ENCODE data around the gene NT5C3B.
"Not testable (repeated sequence)": the region's sequence is repeated elsewhere in the genome, so short reads cannot be mapped to it uniquely, and the experiment has no call there.

NT5C3B gene

DNA sequence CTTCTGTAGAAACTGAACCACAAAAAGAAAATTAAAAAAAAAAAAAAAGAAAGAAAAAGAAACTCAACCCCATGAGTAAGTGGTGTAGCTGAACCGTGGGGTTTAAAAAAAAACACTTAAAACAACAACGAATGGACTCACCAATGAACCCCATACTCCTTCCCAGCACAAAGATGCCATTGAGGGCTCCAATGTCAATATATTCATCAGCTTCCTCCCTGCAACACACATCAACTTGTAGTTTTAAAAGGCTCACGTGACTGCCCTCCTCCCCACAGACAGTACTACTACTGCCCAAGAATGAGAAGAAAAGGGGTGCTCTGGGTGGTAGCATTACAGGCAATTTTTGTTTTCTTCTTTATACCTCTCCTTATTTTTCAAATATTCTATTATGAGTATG is 32.5 kb upstream of the NT5C3B start:
- peaks cover 38% of the 10 kb centered on the region for H3K36me3 ChIP-seq (ENCODE audit: control insufficient read depth, insufficient read depth, low read length)
- H3K4me3 ChIP-seq (ENCODE audit: low read length), result no peak overlapping the region
- WGBS (ENCODE audit: insufficient coverage, insufficient read length), result no CpG with 5 or more reads among the region's 3 CpGs
- H3K9me3 ChIP-seq (ENCODE audit: control insufficient read depth, insufficient read depth, low read length), result no peaks in the 10 kb centered on the region
- H3K27ac ChIP-seq (ENCODE audit: low read length), result no peak overlapping the region
- H3K27me3 ChIP-seq (ENCODE audit: control insufficient read depth, insufficient read depth, low read length), result no peaks in the 10 kb centered on the region
- no peaks in the 10 kb centered on the region for H3K4me1 ChIP-seq (ENCODE audit: control insufficient read depth, insufficient read depth, low read length)
- DNase-seq (ENCODE audit: low read depth, low spot score), result no peak

DNA sequence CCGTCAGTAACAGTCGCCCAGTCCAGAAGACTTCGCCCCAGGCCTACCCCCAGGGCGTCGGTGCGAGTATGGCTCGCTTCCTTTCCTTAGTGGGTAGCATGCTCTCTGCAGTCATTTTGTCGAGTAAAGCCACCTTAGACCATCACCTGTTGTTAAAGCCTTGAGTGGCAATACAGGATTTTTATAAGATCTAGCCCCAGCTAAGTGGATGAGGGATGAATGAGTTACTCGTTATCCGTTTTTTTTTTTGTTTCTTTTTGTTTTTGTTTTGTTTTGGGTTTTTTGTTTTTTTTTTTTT is 29.5 kb upstream of the NT5C3B start:
- Histone ChIP-seq H3K27ac (ENCODE audit: low read length) (no peak overlapping the region), H3K9me3 (ENCODE audit: control insufficient read depth, insufficient read depth, low read length) (no peaks in the 10 kb centered on the region), H3K4me1 (ENCODE audit: control insufficient read depth, insufficient read depth, low read length) (peaks cover 3% of the 10 kb centered on the region; the same call in 1 of the 2 replicates), H3K4me3 (ENCODE audit: low read length) (peak overlapping the region; percentile 25; the same call in 1 of the 2 replicates), H3K36me3 (ENCODE audit: control insufficient read depth, insufficient read depth, low read length) (peaks cover 18% of the 10 kb centered on the region), H3K27me3 (ENCODE audit: control insufficient read depth, insufficient read depth, low read length) (no peaks in the 10 kb centered on the region)
- no CpG with 5 or more reads among the region's 10 CpGs for WGBS (ENCODE audit: insufficient coverage, insufficient read length)
- no peak for DNase-seq (ENCODE audit: low read depth, low spot score)

DNA sequence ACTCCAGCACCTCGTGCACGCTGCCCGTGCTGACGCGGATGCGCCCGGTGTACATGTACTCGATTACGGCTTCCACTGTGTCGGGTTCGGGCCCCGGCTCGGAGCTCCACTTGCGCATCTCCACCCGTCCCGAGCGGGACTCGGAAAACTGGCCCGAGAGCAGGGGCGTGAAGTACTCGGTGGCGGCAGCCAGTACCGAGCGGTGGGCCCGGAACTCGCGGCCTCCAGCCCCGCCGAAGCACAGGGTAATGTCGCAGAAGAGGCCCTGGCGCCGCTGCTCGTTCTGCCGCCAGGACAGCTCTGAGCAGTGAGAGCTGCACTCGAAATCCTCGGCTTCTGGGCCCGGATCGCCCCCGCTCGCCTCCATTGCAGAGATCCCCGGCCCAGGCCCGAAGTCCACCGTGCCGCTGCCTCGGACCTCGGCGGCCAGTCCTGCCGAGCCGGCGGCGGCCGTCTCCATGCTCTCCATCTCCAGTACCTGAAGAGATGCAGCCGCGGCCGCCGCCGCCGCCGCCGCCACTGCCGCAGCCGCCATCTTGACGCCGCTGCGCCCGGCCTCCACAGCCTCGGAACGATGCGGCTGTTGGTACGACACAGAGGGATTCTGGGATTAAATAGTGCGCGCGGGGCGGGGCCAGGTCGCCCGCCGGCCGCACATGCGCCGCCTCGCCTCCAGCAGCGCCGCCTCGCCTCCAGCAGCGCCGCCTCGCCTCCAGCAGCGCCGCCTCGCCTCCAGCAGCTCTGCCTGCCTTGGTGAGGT is 29.0 kb upstream of the NT5C3B start, which contains the start of gene KLHL11:
KLHL11 (minus strand) TSS at position 588 of the 760 bp plus-strand sequence; CDS start at position 535, 53 bp downstream.
- Histone ChIP-seq H3K4me1 (ENCODE audit: control insufficient read depth, insufficient read depth, low read length) (peaks cover 3% of the 10 kb centered on the region; the same call in 1 of the 2 replicates), H3K27me3 (ENCODE audit: control insufficient read depth, insufficient read depth, low read length) (no peaks in the 10 kb centered on the region), H3K27ac (ENCODE audit: low read length) (no peak within 1 kb of the TSS), H3K36me3 (ENCODE audit: control insufficient read depth, insufficient read depth, low read length) (peaks cover 13% of the 10 kb centered on the region), H3K4me3 (ENCODE audit: low read length) (peak within 1 kb of the TSS; percentile 55), H3K9me3 (ENCODE audit: control insufficient read depth, insufficient read depth, low read length) (no peaks in the 10 kb centered on the region)
- DNase-seq (ENCODE audit: low read depth, low spot score), result peak; percentile 61
- WGBS (ENCODE audit: insufficient coverage, insufficient read length), result no CpG with 5 or more reads among the region's 90 CpGs

DNA sequence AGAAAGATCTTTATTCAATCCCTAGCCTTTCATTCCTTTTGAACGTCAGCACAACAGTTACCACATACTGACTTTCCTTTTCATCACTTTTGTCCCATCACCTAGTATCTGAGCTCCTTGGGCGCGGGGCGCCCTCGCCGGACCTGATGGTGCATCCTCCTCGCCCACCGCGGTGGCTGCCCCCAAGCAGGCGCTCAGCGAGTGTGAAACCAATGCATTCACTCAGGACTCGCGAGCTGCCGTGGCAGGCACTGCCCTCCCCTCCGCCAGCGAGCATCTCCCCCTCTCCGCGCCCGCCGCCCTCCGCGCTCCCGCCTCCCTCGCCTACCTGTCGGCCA is 28.4 kb upstream of the NT5C3B start:
- H3K4me3 ChIP-seq (ENCODE audit: low read length), result peak overlapping the region; percentile 55
- H3K4me1 ChIP-seq (ENCODE audit: control insufficient read depth, insufficient read depth, low read length), result peaks cover 3% of the 10 kb centered on the region; the same call in 1 of the 2 replicates
- H3K36me3 ChIP-seq (ENCODE audit: control insufficient read depth, insufficient read depth, low read length), result peaks cover 8% of the 10 kb centered on the region
- H3K9me3 ChIP-seq (ENCODE audit: control insufficient read depth, insufficient read depth, low read length), result no peaks in the 10 kb centered on the region
- whole genome bisulfite sequencing (ENCODE audit: insufficient coverage, insufficient read length), result no CpG with 5 or more reads among the region's 25 CpGs
- H3K27ac ChIP-seq (ENCODE audit: low read length), result no peak overlapping the region
- H3K27me3 ChIP-seq (ENCODE audit: control insufficient read depth, insufficient read depth, low read length), result no peaks in the 10 kb centered on the region
- no peak for DNase-seq (ENCODE audit: low read depth, low spot score)

DNA sequence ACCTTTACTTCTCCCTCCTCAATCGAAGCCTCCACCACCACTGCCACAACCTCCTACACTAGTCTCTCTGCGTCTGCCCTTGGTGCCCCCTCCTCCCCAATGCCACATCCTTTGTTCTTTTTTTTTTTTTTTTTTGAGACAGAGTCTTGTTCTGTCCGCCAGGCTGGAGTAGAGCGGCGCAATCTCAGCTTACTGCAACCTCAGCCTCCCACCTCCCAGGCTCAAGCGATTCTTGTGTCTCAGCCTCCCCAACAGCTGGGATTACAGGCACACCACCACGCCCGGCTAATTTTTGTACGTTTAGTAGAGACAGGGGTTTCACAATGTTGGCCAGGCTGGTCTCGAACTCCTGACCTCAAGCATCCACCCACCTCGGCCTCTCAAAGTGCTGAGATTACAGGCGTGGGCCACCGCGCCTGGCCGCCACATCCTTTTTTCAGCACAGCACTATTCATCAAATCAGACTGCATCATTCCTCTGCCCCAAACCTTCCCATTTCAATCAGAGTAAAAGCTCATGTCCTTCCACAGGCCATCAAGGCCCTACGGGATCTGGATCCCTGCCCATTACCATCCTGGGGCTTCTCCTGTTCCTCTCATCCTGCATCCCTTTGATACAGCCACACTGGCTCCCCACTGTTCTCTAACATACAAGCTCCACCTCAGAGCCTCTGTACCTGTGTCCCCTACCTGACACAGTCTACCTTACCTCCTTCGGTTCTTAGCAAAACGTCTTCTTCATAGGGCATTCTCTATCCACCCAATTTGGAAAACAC is 27.2 kb upstream of the NT5C3B start:
- Histone ChIP-seq H3K9me3 (ENCODE audit: control insufficient read depth, insufficient read depth, low read length) (no peaks in the 10 kb centered on the region), H3K4me1 (ENCODE audit: control insufficient read depth, insufficient read depth, low read length) (peaks cover 3% of the 10 kb centered on the region; the same call in 1 of the 2 replicates), H3K4me3 (ENCODE audit: low read length) (no peak overlapping the region), H3K36me3 (ENCODE audit: control insufficient read depth, insufficient read depth, low read length) (peaks cover 3% of the 10 kb centered on the region; the same call in 1 of the 2 replicates), H3K27me3 (ENCODE audit: control insufficient read depth, insufficient read depth, low read length) (no peaks in the 10 kb centered on the region), H3K27ac (ENCODE audit: low read length) (no peak overlapping the region)
- WGBS (ENCODE audit: insufficient coverage, insufficient read length), result no CpG with 5 or more reads among the region's 18 CpGs
- no peak for DNase-seq (ENCODE audit: low read depth, low spot score)

DNA sequence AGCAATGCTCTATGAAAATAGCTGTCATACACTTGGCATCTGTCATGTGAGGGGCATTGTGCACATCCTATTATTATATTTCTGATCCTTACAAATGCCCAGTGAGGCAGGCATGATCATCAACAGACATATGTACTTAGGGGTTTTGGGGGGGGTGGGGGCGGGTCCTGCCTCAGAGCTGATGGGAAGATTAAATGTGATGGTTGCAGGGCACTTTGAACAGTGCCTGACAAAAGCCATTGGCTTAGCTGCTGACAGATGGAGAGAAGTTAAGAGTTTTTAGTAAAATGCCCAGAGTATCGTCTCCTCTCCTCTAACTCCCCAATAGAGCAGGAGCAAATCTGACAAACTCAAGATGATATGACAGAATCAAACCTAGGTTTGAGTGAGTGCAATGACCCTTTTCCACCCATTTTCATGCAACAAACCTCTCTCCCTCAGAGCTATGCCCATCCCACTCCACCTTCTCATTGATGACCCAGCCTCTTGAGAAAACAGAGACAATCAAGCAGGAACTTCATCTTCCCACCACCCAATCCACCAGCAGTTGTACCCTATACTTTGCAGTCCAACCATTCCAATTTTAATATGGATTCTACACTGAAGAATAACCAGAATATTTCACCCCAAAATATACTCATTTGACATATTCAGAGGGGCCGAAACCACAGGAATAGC is 24.4 kb upstream of the NT5C3B start:
- Histone ChIP-seq H3K9me3 (ENCODE audit: control insufficient read depth, insufficient read depth, low read length) (no peaks in the 10 kb centered on the region), H3K27ac (ENCODE audit: low read length) (no peak overlapping the region), H3K36me3 (ENCODE audit: control insufficient read depth, insufficient read depth, low read length) (no peaks in the 10 kb centered on the region), H3K4me1 (ENCODE audit: control insufficient read depth, insufficient read depth, low read length) (peaks cover 3% of the 10 kb centered on the region; the same call in 1 of the 2 replicates), H3K4me3 (ENCODE audit: low read length) (no peak overlapping the region), H3K27me3 (ENCODE audit: control insufficient read depth, insufficient read depth, low read length) (no peaks in the 10 kb centered on the region)
- DNase-seq (ENCODE audit: low read depth, low spot score), result no peak
- no CpG with 5 or more reads among the region's 3 CpGs for WGBS (ENCODE audit: insufficient coverage, insufficient read length)

DNA sequence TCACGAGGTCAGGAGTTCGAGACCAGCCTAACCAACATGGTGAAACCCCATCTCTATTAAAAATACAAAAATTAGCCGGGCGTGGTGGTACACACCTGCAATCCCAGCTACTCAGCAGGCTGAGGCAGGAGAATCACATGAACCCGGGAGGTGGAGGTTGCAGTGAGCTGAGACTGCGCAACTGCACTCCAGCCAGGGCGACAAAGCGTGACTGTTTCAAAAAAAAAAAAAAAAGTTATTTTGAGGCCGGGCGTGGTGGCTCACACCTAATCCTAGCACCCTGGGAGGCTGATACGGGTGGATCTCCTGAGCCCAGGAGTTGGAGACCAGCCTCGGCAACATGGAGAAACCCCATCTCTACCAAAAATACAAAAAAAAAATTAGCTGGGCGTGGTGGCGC is 15.3 kb upstream of the NT5C3B start:
- DNase-seq (ENCODE audit: low read depth, low spot score); H3K27ac ChIP-seq (ENCODE audit: low read length); H3K27me3 ChIP-seq (ENCODE audit: control insufficient read depth, insufficient read depth, low read length); H3K4me3 ChIP-seq (ENCODE audit: low read length); H3K9me3 ChIP-seq (ENCODE audit: control insufficient read depth, insufficient read depth, low read length); H3K4me1 ChIP-seq (ENCODE audit: control insufficient read depth, insufficient read depth, low read length); H3K36me3 ChIP-seq (ENCODE audit: control insufficient read depth, insufficient read depth, low read length): not testable (repeated sequence)
- WGBS (ENCODE audit: insufficient coverage, insufficient read length), result no CpG with 5 or more reads among the region's 14 CpGs

DNA sequence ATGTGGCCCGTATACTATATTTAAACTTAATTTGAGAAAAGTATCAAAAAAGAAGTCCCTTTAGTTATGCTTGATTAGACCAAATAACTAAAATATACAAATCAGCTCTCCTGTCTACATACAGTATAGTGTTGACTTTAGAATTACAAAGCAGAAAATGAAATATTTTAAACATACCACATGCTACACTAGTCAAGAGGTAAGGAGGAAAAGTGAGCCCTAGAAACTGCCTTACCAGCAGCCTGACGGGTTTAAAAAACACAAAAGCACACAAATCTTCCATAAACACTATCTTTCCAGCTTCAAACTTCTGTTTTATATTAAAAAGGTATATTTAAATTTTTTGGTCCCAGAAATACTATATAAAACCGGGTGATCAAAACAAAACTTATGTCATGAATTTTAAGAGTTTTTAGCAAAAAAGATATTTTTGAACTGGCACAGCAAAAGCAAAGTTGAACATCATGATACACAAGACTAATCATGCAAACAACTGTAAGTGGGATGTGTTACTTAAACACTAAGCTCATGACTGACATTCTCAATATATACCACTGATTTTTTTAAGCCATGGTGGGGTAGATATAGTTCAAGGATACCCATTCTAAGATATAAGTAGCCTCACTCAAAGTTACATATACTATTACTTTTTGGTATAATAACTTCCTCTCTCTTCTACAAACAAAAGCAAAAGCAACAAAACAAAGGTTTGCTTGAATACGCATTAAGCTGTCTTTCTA is 13.4 kb upstream of the NT5C3B start:
- no peak overlapping the region for H3K27ac ChIP-seq (ENCODE audit: low read length)
- H3K4me3 ChIP-seq (ENCODE audit: low read length), result no peak overlapping the region
- DNase-seq (ENCODE audit: low read depth, low spot score), result no peak
- H3K4me1 ChIP-seq (ENCODE audit: control insufficient read depth, insufficient read depth, low read length), result no peaks in the 10 kb centered on the region
- no peaks in the 10 kb centered on the region for H3K27me3 ChIP-seq (ENCODE audit: control insufficient read depth, insufficient read depth, low read length)
- WGBS (ENCODE audit: insufficient coverage, insufficient read length), result no CpG with 5 or more reads among the region's 4 CpGs
- no peaks in the 10 kb centered on the region for H3K9me3 ChIP-seq (ENCODE audit: control insufficient read depth, insufficient read depth, low read length)
- no peaks in the 10 kb centered on the region for H3K36me3 ChIP-seq (ENCODE audit: control insufficient read depth, insufficient read depth, low read length)

DNA sequence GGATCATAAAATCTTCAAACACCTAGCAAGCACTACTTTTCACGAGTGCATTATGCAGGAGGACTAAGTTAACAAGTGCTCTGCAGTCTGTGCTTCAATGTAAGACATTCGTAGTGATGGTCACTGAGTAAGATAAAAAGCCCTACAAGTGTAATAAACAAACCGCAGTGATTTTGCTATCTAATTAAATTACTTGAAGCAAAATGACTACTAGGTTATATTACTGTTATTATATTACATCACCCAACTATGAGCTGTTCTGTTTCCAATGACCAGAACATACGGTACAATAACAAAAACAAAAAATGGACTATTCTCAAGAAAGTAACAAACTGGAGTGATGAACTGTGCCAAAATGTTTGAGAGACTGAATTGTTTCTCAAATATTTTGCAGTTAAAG is 12.8 kb upstream of the NT5C3B start:
- H3K27ac ChIP-seq (ENCODE audit: low read length), result no peak overlapping the region
- no peak for DNase-seq (ENCODE audit: low read depth, low spot score)
- H3K9me3 ChIP-seq (ENCODE audit: control insufficient read depth, insufficient read depth, low read length), result no peaks in the 10 kb centered on the region
- no peaks in the 10 kb centered on the region for H3K4me1 ChIP-seq (ENCODE audit: control insufficient read depth, insufficient read depth, low read length)
- no peak overlapping the region for H3K4me3 ChIP-seq (ENCODE audit: low read length)
- no CpG with 5 or more reads among the region's 4 CpGs for WGBS (ENCODE audit: insufficient coverage, insufficient read length)
- no peaks in the 10 kb centered on the region for H3K36me3 ChIP-seq (ENCODE audit: control insufficient read depth, insufficient read depth, low read length)
- H3K27me3 ChIP-seq (ENCODE audit: control insufficient read depth, insufficient read depth, low read length), result no peaks in the 10 kb centered on the region

DNA sequence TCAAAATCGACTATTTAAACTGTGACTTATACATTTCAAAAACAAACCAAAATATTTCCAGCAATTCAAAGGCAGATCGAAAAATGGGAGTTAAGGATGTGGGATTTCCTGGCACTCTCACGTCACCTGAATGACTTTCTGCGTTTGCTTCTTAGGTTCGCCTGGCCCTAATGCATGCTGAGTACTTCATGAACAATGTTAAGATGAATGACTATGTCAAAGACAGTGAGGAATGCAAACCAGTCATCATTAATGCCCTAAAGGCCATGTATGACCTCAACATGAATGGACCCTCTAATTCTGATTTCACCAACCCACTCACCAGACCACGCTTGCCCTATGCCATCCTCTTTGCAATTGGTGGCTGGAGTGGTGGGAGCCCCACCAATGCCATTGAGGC is 8.9 kb upstream of the NT5C3B start:
- Histone ChIP-seq H3K27me3 (ENCODE audit: control insufficient read depth, insufficient read depth, low read length) (no peaks in the 10 kb centered on the region), H3K4me1 (ENCODE audit: control insufficient read depth, insufficient read depth, low read length) (no peaks in the 10 kb centered on the region), H3K36me3 (ENCODE audit: control insufficient read depth, insufficient read depth, low read length) (no peaks in the 10 kb centered on the region), H3K4me3 (ENCODE audit: low read length) (no peak overlapping the region), H3K9me3 (ENCODE audit: control insufficient read depth, insufficient read depth, low read length) (no peaks in the 10 kb centered on the region), H3K27ac (ENCODE audit: low read length) (no peak overlapping the region)
- no peak for DNase-seq (ENCODE audit: low read depth, low spot score)
- no CpG with 5 or more reads among the region's 6 CpGs for WGBS (ENCODE audit: insufficient coverage, insufficient read length)
